NCI-H1105 (cell line): ENCODE results near the gene IQSEC1.

Source experiments
- DNase-seq: peaks from one replicate; lab custom pipeline; 2025; lab: John Stamatoyannopoulos, UW

Gene IQSEC1

DNA sequence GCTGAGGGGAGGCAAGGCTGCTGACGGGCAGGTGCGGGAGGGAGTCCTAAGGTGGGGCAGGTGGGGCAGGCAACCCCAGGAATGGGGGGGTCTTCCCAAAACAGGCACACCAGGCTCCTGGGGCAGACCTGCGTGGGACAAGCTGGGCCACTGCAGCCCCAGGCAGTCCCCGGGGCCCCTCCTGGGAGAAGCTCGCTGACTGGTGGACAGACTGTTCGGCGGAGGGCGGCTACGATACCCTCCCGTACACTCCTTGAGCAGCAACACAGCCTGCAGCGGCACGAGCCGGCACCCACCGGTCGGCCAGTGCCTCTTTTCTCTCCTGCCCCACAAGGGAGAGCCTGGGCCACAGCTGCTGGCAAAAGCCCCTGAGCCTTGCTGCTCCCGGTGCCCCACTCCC, 165.9 kb downstream of the IQSEC1 start:
- no peak for DNase-seq

DNA sequence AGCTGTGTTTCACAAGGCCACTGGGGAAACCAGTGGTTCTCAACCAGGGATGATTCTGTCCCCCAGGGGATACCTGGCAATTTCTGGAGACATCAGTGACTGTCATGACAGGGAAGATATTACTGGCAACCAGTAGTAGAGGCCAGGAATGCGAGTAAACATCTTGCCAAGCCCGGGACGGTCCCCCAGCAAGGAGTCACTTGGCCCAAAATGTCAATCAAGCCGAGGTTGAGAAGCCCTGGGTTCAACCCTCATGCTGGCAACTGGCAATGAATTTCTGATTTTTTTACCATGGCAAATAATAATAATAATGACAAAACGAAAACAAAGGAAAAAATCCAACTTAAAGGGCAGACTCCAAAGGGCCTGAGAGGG, 166.3 kb downstream of the IQSEC1 start:
- DNase-seq, result no peak

DNA sequence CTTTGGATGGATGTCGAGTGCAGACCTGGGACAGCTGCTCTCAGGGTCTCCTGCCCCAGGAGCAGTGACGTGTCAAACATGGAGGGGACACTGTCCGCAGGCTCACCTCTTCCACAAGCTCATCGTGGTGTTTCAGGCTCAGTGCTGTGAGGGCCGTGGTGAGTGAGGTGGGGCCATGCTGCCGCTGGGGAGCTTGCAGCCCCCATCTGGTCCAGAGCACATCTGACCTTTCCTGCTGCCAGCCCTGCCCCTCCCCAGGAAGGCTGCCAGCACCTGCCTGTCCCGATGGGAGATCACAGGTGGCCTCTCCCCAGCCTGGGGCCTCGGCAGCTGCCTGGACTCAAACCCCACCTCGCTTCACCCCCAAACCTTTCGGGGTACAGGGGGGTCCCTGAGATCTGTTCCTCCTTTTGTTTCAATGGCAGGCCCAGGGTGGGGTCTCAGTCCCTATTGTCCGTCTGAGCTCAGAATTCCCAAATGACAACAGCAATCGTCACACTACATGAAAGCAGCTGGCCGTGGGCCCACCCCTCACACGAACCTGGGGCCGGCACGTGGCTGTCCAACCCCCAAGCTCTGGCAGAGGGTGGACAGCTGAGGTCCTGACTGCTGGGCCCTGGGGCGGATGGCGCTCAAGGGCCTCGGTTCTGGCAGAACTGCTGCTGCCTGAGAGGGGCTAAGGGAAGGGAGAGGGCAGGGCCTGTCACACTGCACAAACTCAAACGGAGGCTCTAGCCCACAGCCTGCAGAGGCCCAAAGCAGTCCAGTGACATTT, 166.9 kb downstream of the IQSEC1 start:
- DNase-seq, result no peak

DNA sequence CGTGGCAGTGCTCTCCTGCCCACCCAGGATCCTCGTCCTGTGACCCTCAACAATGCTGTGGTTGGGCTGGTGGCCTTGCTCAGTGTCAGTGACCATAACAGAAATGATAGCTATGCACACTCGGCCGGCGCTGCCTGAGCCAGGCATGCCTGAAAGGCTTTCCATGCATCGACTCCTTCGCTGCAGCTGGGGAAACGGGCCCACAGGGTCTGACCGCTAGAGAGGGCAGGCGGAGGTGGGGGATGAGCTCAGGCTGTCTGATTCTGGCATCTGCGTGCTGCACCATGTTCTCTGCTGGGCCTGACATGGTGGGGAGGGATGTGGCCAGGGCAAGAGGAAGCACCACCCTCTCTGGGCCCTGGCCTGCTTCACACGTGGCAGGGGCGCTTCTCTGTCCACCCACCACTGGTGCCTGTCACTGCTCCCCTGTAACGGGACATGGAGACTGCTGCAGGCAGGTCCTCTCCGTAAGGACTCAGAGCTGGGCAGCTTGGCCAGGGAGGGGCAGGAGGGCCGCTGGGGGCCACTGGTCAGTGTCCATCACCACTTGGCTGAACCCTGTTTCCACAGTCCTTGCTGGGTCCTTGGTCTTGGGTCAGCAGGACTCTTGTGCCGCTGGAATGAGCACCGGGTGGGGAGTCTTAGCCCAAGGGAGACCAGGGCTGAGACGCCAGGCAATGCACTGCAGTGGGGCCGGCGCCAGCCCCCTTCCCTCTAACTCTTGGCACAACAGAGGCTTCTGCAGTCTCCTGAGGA, 167.7 kb downstream of the IQSEC1 start:
- no peak for DNase-seq

DNA sequence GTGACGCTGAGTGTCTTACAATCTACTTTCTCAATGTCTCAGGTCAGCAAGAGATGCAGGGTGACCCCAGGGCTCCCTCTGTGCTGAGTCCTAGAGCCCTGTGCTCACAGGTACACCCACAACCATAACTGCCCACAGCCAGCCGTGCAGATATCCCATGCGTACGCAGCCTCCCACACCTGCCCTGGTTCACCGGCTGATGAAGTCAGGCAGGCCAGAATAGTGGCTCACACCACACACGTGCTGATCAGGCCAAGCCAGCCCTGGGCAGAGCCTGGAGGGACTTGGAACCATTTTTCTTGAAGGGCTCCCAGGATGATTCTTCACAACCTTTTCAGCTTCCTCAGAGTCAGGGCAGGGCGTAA, 168.3 kb downstream of the IQSEC1 start:
- DNase-seq, result no peak

DNA sequence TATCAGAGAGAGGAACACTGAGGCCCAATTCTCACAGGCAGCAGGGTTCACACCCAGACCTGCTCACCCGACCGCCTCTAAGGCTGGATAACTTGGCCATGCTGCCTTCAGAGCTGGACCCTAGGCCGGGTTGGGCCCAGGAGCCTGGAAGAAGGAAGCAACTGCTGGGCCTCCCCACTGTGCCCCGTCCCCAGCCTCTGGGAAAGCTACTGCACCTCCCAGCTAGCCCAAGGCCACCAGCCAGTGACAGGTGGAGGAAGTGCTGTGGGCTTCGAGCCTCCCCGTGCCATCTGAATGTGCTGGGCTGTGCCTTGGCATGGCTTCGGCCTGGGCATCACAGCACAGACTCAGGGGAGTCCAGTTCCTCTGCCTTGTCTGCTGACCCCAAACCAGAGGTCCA, 169.3 kb downstream of the IQSEC1 start:
- no peak for DNase-seq

DNA sequence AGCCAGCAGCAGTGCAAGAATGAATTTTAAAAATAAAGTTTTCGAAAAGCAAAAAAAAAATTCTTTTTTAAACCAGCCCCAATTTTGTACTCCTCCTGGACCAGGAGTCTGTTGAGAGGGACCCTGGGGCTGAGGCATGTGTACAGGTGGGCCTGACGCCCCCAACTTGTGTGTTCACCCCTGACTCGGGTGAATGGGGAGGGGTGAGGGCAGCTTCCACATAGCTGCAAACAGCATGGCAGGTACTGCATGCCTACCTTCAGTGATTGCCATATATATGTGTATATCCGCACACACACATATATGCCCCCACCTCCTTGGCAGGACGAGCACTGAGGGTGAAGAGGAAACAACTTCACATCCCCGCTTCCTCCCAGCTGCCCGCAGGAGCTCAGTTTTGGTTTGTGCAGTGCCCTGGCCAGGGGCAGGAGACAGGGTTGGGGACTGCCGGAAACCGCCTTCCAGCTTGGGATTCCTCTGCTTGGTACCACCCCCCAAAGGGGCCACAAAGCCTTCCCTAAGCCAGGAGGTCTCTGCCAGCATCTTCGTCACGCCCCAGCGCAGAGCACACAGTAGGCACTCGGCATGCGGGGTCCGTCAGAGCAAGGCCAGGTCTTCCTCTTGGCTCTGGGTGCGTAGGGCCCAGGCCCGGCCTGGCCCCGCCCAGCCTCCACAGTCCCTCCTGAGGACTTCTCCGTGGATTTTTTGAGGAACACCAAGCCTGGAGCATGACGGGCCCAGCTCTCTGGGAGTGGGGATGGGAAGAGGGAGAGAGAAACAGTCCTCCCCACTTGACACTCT, 170.0 kb downstream of the IQSEC1 start:
- DNase-seq, result no peak

DNA sequence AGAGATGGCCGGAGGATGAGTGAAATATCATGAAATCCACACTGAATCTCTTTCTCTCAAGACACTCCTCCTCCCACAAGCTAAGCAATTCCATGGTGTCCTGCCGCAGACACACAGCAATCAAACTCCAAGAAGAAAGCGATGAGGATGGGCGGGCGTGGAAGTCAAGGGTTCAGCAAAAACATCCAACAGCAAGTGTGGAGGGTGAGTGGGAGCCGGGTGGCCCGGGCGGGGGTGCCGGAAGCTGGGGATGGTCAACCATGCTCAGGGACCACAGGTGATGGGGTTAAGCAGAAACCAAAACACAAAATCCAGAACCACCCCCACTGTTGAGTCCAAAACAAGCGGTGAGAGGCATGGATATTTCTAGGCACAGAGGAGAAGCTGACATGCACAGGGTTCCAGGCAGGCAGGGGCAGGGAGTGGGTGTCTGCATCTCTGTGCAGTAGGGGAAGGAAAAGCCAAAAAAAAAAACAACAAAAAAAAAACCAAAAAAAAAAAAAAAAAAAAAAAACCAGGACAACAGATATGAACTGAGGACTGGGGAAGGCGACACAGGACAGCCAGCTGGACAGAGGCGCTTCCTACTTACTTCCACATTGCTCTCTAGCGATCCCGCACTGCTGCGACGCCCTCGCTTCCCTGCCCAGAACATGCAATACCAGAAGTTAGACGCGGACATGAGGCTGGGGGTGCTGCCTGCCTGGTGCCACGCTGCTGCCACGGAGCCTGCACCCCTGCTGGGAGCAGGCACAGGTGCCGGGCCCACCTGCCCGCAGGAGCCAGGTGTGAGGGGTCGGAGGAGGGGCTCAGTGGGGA, 170.8 kb downstream of the IQSEC1 start:
- DNase-seq, result no peak

DNA sequence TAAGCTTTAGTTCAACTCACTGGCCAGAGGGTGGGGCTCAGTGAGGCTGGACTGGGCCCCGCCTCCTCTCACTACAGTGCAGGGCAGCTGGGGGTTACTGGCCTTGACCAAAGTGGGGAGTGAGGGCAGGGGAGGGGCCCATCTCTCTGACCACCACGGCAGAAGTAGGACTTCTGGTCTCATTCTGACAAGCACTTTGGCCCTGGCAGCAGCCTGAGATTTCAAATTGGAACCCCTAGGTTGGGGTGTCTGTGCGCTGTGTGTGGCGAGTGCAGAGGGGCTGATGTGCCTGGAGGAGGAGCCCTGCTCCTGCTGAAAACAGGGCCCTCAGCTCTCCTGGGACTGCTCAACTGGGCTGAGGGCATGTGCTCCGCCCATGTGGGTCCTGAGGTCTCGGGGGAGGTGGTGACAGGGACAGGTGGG, 171.6 kb downstream of the IQSEC1 start:
- DNase-seq, result no peak

DNA sequence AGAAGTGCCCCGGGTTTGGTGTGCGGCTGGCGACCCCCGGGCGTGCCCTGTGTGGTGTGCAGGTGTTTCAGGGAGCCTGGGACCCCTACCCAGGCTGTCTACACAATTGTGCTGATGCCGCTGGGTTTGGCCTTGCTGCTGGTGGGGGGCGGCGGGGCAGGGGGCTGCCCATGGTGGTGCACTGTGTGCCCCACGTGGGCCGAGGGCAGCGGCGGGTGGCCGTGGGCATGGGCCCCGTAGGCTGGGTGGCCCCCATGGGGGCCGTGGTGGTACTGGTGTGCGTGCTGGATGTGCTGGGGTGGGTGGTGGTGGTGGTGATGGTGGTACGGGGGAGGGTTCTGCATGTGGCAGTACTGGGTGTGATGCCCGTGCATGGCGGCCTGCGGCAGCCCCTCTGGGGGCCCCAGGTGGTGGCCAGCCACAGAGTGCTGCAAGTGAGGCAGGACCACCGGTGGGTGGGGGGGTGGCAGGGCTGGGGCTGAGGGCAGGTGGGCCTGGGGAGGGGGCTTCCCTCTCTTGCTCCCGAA, 172.3 kb downstream of the IQSEC1 start:
- DNase-seq, result no peak

DNA sequence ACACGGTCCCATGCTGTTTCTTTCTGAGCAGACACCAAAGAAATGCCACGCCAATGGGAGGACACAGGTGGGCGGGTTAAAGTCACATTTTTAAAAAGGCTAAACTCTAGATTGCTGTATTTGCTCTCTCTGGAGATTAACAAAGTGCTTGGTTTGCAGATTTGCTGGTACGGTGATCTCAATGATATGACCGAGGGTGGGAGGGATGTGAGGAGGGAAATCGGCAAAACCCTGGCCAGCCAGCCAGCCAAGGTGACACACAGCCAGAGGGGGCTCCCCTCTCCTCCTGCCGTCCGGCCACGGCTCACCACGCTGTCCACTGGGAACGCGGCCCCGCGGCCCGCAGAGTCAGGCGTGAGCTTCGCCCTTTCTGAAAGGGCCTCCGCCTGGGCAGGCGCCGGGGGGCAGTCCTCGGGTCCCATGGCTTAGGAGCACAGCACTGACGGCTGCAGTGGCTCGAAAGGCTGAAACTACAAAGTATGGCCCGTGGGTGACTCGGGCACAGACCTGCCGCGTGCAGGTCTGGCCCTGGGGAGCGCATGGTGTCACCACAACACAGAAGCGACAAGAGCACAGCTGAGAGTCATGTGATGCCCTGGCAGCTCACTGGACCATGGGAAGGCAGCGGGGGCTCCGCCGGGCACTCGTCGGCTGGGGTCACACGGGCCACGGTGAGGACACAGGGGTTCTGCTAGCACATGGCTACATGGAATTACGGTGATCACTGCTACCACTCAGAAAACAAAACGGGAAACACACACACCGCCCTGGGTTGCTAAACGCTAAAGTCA, 174.1 kb downstream of the IQSEC1 start:
- DNase-seq, result no peak

DNA sequence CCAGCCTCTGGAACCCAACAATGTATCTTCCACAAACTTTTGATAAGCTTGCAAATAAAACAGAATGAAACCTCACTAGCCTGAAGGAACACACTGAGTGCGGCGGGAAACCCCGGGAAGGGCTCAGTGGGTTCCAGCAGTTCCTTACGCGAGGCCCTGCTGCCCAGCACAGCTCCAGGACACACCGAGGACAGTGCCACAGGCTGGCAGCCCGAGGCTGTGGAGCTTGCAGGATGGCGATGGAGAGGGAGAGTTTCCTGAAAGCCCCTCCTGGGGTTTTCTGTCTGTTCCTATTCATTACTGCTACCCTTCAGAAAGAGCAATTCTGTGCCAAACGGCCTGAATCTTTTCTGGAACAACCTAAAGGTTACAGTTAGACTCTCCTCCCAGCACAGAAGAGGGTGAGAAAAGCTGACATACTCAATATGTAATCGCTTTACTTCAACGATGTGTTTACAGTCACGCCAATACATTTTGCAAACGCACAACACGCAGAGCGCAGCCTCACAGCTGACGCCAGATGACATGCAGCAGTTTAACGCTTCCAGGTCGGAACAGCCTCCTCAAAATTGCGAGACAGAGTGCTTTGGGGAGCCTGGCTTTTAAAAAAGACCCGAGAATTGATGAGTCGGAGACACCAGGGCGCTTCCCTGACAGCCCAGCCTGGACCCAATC, 174.8 kb downstream of the IQSEC1 start:
- no peak for DNase-seq

DNA sequence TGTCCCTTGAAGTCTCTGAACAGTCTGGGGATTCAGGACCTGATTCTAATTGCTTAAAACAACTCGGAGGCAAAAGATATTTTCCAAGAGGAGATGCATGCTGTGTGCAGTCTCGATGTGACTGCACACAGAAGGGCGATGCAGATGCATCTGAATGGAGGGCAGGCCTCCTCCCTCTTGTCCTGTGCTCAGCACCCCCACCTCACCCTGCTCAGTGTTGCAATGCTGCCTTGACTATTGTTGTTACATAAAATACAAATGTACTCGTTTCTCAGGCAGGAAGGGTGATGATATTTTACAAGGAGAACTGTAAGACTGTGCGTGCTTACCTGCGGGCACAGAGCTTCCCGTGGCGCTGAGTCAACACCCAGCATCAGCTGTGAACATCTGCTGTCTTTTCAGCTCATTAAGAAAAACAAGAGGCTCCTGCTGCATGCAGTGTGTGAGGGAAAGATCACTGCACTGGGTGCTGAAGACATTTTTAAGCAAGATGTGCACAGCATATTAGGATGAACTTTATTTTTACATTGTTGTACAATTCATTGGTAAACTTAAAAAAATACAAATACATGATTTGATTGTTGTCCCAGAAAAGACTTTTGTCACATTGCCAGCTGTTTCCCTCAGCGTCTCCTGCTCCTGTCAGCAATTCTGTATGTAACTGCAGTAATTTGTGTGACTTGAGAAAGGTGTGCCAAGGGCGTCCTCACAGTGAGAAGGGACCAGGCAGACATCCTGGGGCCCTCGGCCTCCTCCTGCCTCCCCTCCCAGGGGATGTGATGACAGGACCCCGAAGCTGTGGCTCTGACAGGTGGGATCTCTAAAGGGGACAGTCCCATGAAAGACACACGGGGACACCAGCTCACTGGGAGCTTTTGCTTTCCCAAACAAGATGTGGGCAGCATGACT, 175.6 kb downstream of the IQSEC1 start:
- DNase-seq, result no peak

DNA sequence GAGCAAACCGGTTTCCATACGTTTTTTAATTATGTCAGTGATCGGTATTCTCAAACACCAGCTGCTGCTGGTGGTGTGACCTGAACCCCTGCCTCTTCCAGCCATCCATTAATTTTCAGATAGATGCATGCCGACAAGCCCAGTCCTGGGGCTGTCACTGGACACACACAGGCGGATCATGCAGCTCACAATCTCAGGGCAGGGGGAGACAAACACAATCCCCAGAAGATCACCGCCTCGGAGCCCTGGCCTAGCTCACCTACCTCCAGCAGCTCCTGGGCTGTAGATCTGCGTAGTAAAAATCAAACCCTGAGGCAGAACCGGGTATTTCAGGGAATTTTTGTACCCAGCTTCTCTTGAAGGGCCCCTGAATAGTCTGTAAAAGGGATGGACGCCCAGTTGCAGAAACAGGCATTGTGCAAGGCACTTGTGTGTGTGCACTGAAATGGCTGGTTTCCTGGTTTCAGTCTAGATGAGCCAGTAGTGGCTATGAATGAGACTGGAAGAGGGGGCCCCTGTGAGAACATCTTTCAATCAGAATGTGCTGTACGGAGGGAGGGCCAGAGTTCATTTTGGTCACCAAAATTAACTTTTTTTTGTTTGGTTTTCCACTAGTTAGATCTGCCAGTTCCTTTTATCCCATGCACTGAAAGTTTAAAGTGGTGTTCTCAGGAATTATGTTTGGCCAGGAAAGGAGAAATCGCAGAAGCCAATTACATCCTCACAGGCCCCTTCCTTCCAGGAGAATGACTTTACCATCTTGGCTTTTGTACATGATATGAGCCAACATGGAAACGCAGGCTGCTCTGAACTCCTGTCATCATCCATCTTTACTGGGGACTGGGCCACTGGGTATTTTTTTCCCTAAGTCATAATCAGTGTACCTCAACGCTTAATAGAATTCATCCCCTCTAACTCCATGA, 176.9 kb downstream of the IQSEC1 start:
- no peak for DNase-seq

DNA sequence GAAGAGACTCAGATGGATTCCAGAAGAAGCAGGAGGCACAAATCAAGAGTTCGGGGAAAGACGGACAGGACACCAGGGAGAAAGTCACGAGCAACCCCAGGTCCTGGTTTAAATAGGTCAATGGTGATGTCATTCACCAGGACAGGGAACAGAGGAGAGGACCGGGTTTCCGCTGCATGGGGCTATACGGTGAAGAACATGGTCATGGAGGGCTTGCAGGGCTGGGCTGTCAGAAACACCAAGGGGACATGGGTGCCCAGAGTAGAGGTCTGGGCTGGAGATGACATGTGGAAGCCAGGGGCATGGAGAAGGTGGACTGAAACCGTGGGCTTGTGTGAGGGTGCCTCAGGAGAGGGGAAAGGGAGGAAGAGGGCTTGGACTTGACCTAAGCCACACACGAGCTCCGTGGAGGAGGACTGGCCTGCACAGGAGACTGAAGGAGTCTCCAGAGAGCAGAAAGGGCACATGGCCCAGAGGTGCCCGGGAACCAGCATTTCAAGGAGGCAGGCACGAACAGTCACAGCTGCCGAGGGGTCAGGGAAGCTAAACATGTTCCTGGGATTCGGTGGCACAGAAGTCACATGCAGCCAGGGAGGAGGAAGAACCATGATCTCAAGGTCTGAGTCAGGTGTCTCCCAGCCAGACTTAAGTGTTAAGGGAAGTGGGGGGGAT, 177.7 kb downstream of the IQSEC1 start:
- no peak for DNase-seq

DNA sequence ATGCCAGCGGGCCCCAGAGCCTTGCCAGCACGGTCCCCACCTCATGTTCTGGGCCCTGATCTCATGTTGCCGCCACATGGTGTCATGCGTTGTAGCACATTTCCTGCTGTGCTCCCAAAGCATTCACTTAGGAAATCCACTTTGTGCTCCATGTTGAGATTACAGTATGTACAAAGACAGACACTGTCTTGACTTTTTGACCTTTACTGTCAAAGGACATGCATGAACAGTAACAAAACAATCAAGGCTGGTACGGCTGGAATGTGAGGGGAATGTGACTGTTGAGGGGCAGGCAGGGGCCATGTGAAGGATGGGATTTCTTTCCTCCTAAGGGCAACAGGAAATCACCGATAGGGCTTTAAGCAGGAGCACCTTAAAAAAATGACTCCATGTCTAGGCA, 178.6 kb downstream of the IQSEC1 start:
- DNase-seq, result no peak

DNA sequence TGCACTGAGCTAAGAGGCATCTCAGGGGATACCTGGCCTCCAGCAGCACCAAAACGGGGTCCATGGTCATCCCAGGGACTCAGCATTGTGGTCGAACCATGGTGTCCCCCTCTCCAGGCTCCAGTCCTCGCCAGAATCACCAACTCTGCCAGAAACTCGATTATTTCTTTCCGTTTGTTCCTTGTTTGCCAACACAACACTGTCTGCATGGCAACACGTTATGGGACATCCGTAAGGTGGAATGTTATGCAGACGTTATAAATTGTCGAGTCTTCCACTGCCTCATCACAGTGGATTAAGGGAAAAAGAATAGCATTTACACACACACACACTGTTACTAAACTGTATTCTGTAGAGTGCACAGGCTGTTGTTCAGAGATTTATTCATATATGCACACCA, 179.4 kb downstream of the IQSEC1 start:
- no peak for DNase-seq

DNA sequence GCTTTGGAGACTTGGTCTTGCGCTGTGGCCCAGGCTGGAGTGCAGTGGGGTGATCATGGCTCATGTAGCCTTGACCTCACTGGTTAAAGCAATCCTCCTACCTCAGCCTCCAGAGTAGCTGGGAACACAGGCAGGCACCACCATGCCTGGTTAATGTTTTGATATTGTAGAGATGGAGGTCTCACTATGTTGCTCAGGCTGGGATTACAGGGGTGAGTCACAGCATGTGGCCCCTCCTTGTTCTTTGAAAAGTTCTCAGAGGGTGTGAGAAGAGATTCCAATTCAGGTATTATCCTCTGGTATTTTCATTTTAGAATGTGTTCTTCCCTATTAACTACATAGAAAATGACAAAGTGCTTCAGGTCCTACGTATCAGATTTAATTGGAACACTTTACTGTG, 180.0 kb downstream of the IQSEC1 start:
- no peak for DNase-seq
